ENCODE results near the gene GRN.
A peak's percentile ranks its signal among the peaks of the same experiment; 100 is the strongest.
"Not testable (repeated sequence)": the region's sequence is repeated elsewhere in the genome, so short reads cannot be mapped to it uniquely, and the experiment has no call there.

GRN gene

DNA sequence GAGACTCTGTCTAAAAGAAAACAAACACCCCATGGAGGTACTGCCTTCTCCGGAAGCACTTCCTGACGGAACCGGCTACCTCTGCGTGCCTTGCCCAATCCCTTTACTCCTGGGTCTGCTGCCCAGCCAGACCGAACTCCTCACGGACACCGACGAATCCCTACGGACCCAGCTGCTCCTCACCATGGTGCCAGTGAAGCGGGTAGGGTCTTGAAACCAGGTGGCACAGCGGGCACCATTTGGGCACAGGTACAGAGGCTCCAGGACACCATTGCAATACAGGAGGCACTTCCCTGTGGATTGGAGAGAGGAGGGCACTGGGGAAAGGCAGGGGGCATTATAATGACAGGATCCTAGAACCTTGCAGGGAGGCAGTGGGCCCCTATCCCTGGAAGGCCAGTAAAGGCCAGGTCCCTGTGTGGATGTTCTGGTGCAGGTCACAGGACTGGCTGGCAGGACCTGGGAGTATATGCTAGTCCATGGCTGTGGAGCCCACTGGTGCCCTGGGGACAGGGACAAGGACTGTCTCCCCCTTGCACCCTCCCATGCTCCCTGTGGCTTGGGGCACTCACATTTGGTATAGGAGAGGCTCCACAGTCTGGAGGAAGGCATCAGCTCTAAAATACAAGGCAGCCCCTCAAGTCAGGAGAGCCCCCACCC lies 22.7 kb upstream of the GRN start:
- no peak for DNase-seq

DNA sequence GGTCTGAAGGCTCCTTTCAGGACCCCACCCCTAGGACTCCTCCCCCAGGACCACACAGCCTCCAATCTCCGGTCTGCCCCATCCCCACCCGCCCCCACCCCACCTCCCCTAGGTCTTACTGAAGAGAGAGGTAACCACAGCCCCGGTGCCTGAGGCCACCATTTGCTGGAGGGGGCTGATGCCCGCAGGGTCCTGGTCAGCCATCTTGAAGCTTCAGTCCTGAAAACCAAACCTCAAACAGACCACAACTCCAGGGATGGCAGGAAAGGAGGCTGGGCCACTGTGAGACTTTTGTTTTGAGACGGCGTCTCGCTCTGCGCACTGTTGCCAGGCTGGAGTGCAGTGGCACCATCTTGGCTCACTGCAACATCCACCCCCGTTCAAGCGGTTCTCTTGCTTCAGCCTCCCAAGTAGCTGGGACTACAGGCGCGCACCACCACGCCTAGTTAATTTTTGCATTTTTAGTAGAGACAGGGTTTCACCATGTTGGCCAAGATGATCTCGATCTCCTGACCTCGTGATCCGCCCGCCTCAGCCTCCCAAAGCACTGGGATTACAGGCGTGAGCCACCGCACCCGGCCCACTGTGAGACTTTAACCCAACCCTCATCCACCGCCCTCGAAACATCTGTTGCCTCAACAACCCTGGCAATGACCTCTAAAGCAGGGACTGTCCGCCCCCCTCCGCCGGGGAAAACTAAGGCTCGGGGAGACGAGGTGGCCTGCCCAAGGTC lies 21.6 kb upstream of the GRN start:
- DNase-seq = no peak

DNA sequence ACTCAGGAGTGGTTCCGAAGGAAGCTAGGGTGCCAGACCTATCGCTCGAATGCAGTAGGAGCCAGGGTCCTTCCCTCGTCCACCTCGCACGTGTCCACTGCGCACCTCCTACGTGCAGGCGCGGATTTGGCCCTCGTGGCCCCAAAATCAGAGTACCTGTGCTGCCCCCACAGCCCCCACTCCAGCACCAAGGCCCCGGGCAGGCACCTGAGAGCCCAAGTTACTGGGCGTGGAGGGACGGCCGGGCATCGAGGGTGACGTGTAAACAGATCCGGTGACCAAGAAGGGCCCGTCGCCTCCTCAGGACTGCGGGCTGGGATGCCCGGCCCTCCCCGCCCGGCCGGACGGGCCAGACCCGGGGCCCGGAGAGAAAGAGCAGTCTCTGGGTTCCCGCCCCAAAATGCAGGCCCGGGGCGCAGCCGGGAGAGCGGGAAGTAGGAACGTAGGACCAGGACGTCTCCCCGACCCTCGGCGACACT lies 21.0 kb upstream of the GRN start:
- DNase-seq = no peak

DNA sequence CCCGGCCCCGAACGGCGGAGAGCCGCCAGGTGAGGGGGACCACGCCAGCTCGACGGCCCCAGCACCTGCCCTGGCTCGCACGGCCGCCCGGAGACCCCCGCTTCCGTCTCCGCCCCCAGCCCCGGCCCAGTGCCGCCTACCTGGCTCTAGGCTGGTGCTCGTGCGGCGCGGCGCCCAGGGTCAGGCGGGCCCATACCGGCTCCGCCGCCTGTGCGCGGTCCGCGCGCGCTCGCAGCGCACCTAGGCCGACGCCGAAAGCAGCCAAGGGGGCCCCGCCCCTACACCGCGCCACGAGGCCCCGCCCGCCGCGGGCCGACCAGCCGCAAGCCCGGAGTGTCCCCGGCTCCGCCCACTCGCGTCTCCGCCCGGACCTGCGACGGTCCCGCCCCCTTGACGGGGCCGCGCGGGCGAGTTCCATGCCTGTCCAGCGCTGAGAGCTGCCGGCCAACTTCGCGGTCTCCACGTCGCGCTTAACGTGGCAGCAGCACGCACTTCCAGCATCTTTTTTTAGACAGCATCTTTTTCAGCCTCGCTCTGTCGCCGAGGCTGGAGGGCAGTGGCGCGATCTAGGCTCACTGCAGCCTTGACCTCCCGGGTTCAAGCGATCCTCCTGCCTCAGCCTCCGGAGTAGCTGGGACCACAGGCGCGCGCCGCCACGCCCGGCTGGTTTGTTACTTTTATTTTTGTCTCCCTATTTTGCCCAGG lies 20.4 kb upstream of the GRN start, which contains the start of gene SLC25A39:
SLC25A39 (minus strand) TSS at position 253 of the 705 bp plus-strand sequence. CDS start 1,261 bp downstream, outside the sequence.
- peak; percentile 96 for DNase-seq

DNA sequence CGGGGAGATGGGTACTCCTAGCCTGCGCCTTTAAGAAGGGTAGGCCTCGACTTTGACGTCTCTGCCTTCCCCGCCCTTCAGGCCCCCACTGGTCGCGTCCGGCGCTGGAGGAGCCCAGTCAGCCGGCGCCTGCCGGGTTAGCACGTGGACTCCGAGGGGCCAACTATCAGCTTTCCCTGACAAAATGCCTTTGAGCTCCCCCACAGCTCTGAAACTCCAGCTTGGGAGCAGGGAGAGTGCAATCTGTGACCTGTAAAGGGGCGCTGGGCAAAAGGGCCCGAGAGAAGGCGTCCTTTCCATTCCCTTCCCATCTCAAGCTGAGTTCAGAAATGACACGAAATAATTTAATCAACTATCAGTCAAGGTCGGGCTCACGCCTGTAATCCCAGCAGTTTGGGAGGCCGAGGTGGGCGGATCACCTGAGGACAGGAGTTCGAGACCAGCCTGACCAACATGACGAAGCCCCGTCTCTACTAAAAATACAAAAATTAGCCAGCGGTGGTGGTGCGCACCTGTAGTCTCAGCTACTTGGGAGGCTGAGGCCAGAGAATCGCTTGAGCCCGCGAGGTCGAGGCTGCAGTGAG lies 18.1 kb upstream of the GRN start:
- peak; percentile 96 for DNase-seq

DNA sequence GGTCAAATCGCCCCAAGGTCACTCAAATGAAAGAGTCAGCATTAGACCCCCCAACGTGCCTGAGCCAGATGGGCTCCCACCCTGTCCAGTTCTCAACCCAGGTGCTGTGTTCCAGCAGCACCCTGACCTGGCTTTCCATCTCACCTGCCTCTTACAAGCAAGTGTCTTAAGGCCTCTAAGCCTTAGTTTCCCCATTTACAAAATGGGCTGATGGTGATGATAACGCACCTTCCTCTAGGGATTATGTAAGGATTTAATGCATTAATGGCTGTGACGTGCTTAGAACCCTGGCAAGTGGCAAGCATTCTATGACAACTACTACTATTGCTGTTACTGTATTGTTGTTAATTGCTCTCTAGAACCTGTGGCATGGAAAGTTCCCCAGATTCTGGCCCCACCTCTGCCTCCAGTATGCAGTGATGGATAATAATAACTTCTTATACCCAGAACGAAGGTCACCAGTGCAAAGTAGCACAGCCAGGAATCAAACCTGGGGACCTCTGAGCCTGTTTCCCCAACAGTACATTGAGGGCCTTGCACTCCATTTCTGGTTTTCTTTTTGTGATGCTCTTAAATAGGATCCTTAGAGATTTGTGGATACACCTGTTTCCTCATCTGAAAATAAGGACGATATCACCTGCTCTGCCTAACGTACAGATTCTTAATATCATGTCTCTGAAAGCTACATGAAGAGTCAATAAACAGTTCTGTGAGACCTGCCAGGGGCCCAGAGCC lies 17.2 kb upstream of the GRN start:
- no peak for DNase-seq

GRCh38 chr17:44329516-44329915 lies 15.6 kb upstream of the GRN start:
- DNase-seq = not testable (repeated sequence)

DNA sequence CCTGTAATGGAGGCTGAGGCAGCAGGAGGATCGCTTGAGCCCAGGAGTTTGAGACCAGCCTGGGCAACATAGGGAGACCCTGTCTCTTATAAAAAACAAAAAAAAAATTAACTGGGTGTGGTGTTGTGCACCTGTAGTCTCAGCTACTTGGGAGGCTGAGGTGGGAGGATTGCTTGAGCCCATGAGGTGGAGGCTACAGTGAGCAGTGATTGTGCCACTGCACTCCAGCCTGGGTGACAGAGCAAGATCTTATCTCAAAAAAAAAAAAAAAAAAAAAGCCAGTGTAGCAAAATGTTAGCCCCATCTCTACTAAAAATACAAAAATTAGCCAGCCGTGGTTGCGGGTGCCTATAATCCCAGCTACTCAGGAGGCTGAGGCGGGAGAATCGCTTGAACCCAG lies 14.8 kb upstream of the GRN start:
- not testable (repeated sequence) for DNase-seq

DNA sequence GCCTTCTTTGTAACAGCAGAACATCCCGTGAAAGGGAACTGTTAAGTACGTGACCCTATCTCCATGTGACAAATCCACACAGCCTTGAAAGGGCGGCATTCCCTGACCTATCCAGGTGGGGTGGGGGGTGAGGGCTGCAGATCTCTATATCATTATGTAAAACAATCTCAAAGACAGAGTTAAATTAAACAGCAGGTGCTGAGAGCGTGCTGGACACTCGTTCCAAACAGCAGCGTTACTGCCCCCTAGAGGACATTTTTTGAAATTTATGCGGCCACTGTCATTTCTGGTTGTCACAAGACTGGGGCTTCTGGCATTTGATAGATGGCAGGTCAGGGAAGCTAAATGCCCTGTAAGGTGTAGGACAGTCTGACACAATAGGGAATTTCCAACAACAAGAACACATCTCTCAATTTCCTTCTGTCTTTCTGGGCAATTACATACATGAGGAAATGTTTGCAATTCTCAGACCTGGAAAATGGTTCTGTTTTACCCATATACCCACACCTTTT lies 13.8 kb upstream of the GRN start:
- DNase-seq = peak; percentile 88

- no peak for DNase-seq
Measured at GRCh38 chr17:44333371-44333770, 11.7 kb upstream of the GRN start.

DNA sequence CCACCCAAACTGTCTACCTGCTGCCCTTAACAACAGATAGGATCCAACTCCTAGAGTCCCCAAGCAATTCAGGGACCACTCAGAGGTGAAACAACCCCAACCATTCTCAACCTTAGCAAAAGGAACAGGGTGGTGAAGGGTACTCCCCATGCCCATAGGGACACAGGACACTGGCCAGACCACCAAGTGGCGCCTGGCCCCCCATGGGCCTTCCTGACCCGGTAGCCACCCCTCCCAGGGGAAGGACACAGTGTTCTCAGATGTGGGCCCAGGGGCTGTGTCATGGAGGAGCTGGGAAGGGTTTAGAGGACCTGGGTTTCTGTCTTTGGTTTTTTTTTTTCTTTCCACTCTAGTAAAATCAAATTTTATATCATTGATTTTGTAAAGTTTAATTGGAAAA lies 10.8 kb upstream of the GRN start:
- no peak for DNase-seq

DNA sequence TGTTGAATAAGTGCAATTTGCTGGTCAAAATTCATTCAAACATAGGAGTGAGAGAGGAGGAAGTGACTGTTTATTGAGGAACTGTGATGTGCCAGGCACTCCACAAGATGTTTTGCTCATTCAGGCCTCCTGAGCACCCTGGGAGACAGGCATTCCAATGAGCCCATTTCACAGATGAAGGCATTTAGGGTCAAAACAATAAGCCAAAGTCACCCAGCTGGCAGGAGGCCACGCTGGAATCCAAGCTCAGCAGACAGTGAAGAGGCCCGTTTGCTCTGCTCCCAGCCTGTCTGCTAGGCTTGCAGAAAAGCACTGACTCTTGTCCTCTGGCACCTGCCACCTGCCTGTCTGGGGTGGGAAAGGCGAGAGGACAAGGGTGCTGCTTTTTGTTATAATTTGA lies 10.4 kb upstream of the GRN start:
- no peak for DNase-seq

DNA sequence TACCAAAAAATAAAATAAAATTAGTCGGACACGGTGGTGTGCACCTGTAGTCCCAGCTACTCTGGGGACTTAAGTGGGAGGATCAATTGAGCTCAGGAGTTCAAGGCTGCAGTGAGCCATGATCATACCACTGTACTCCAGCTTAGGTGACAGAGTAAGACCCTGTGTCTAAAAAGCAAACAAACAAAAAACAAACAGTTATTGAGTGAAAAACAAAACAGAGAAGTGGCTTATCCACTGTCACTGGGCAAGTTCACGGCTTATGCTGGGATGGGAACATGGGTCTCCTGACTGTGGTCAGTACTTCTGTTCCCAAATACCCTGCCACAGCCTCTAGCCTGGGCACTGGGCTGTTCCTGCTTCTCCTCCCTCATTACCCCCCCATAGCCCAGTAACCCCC lies 9.5 kb upstream of the GRN start:
- DNase-seq = no peak

GRCh38 chr17:44335968-44336367 lies 9.1 kb upstream of the GRN start:
- no peak for DNase-seq

GRCh38 chr17:44338702-44339101 lies 6.4 kb upstream of the GRN start:
- no peak for DNase-seq

DNA sequence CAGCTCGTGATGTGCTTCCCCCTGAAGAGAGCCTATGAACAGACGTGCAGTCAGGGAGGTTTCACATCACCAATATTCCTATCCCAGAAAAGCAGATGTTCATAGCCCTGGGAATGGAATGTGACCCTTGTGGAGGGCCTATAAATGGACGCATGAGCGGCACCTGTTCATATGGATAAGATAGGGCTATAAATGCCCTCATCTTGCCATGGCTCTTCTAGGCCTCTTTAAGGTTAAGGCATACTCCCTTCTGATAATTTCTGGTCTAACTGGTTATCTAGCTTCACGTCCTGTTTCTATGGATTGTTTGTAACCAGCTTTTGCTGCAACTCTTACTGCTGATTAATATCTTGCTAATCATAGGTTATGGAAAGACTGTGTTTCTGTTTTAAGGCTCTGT lies 4.5 kb upstream of the GRN start:
- DNase-seq = not testable (repeated sequence)

DNA sequence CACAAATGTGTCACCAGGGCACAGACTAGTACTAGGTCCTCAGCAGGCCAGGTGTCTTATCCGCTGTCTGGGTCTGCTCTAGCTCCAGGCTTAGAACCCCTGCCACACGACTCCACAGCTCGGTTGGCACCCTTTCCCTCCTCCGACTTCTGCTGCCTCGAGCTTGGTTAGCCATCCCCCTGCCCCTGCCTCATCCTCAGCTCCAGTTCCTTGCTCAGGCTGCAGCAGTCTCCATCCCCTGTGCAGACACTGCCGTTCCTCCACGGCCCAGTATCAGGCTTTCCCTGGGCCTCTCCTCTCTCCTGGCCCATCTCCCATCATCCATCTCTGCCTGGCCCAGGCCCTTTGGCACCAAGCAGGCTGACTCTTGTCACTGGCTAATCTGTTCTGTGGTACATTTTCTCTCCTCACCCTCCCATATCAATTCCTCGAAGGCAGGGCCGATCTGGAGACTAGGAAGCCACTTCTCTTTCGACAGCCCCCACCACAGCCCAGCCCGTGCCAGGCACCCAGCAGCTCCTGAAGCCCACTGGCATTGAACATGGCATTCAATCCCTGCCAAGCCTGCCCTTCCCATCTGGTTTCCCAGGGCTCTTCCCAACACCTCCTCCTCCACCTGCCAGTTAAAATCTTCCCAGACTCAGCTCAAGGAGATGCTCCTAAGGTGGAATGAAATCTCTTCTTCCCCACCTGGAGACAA lies 1.4 kb upstream of the GRN start:
- no peak for DNase-seq

- DNase-seq = peak; percentile 53
Measured at GRCh38 chr17:44345454-44346026, 438 bp downstream of the GRN start.

- no peak for DNase-seq
Measured at GRCh38 chr17:44346064-44346844, 1.2 kb downstream of the GRN start.

GRCh38 chr17:44347206-44348055 lies 2.3 kb downstream of the GRN start:
- DNase-seq = not testable (repeated sequence)

Measured in CD4-positive, alpha-beta T cell treated with Interleukin-10 for 1 hour (primary cell).